ENCODE results near the gene NADSYN1. TPM values are rescaled to one million over a fixed set of nuclear protein-coding genes. Genes with fewer than 3 reads are reported as not detected.

The NADSYN1 gene
- total RNA-seq, 2 experiments from 2014 or later, result 106 to 112 TPM

- Histone ChIP-seq H3K36me3 (ENCODE audit: insufficient read depth, low read length) (peaks cover 22% of the 10 kb centered on the region), H3K4me3 (ENCODE audit: low read length) (no peak overlapping the region), H3K27ac (ENCODE audit: low read depth in 1 of 2, low read length in 2 of 2) (no peak overlapping the region), H3K27me3 (ENCODE audit: control insufficient read depth in 1 of 2, insufficient read depth in 2 of 2, low read length in 2 of 2) (no peaks in the 10 kb centered on the region), H3K4me1 (ENCODE audit: insufficient read depth, low read length) (no peaks in the 10 kb centered on the region), H3K9me3 (ENCODE audit: control insufficient read depth in 1 of 2, insufficient read depth in 1 of 2, low read length in 2 of 2) (no peaks in the 10 kb centered on the region)
- DNase-seq (no peak), ATAC-seq (ENCODE audit: poor library complexity) (no peak)
- POLR2A ChIA-PET, result no interaction called here
- Mint-ChIP-seq H3K4me3 (no peak overlapping the region), H3K27me3 (no peaks in the 10 kb centered on the region), H3K27ac (no peak overlapping the region), H3K9me3 (no peaks in the 10 kb centered on the region), H3K4me1 (ENCODE audit: low read depth) (no peaks in the 10 kb centered on the region), H3K36me3 (ENCODE audit: low read depth) (peaks cover 31% of the 10 kb centered on the region)
- CTCF ChIA-PET, result no interaction called here
- TF ChIP-seq, protein P1, sequence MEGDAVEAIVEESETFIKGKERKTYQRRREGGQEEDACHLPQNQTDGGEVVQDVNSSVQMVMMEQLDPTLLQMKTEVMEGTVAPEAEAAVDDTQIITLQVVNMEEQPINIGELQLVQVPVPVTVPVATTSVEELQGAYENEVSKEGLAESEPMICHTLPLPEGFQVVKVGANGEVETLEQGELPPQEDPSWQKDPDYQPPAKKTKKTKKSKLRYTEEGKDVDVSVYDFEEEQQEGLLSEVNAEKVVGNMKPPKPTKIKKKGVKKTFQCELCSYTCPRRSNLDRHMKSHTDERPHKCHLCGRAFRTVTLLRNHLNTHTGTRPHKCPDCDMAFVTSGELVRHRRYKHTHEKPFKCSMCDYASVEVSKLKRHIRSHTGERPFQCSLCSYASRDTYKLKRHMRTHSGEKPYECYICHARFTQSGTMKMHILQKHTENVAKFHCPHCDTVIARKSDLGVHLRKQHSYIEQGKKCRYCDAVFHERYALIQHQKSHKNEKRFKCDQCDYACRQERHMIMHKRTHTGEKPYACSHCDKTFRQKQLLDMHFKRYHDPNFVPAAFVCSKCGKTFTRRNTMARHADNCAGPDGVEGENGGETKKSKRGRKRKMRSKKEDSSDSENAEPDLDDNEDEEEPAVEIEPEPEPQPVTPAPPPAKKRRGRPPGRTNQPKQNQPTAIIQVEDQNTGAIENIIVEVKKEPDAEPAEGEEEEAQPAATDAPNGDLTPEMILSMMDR (IDR thresholded peaks at IDR 0.05), result no peak
- intact Hi-C loops (cut with DNase I, micrococcal nuclease), result no loop called here
Observed at GRCh38 chr11:71435278-71435951, 17.6 kb upstream of the NADSYN1 start.

GRCh38 chr11:71436861-71437260, 16.1 kb upstream of the NADSYN1 start:
- TF ChIP-seq, protein P1 (IDR thresholded peaks at IDR 0.05), result no peak
- no peaks in the 10 kb centered on the region for H3K4me1 Mint-ChIP-seq (ENCODE audit: low read depth)
- ChIA-PET POLR2A (no interaction called here), CTCF (no interaction called here)
- no peaks in the 10 kb centered on the region for H3K27me3 Mint-ChIP-seq
- intact Hi-C loops (cut with DNase I, micrococcal nuclease), result no loop called here
- Histone ChIP-seq H3K36me3 (ENCODE audit: insufficient read depth, low read length) (peaks cover 31% of the 10 kb centered on the region), H3K27ac (ENCODE audit: low read depth in 1 of 2, low read length in 2 of 2) (no peak overlapping the region), H3K4me3 (ENCODE audit: low read length) (no peak overlapping the region), H3K4me1 (ENCODE audit: insufficient read depth, low read length) (no peaks in the 10 kb centered on the region), H3K9me3 (ENCODE audit: control insufficient read depth in 1 of 2, insufficient read depth in 1 of 2, low read length in 2 of 2) (no peaks in the 10 kb centered on the region), H3K27me3 (ENCODE audit: control insufficient read depth in 1 of 2, insufficient read depth in 2 of 2, low read length in 2 of 2) (no peaks in the 10 kb centered on the region)
- H3K27ac Mint-ChIP-seq, result no peak overlapping the region
- H3K36me3 Mint-ChIP-seq (ENCODE audit: low read depth), result peaks cover 45% of the 10 kb centered on the region
- no peak for DNase-seq
- ATAC-seq (ENCODE audit: poor library complexity), result no peak
- H3K9me3 Mint-ChIP-seq, result no peaks in the 10 kb centered on the region
- H3K4me3 Mint-ChIP-seq, result no peak overlapping the region

- no peaks in the 10 kb centered on the region for H3K27me3 Mint-ChIP-seq
Observed at GRCh38 chr11:71437399-71437798, 15.6 kb upstream of the NADSYN1 start.

More at GRCh38 chr11:71437399-71437798, 15.6 kb upstream of the NADSYN1 start:
- no peaks in the 10 kb centered on the region for H3K9me3 ChIP-seq (ENCODE audit: control insufficient read depth in 1 of 2, insufficient read depth in 1 of 2, low read length in 2 of 2)
- no peak overlapping the region for H3K27ac Mint-ChIP-seq
- H3K36me3 ChIP-seq (ENCODE audit: insufficient read depth, low read length), result peaks cover 36% of the 10 kb centered on the region
- TF ChIP-seq, protein P1 (IDR thresholded peaks at IDR 0.05), result no peak
- no peak overlapping the region for H3K27ac ChIP-seq (ENCODE audit: low read depth in 1 of 2, low read length in 2 of 2)
- H3K4me3 ChIP-seq (ENCODE audit: low read length), result no peak overlapping the region
- POLR2A ChIA-PET, result no interaction called here
- no peaks in the 10 kb centered on the region for H3K4me1 Mint-ChIP-seq (ENCODE audit: low read depth)
- no peaks in the 10 kb centered on the region for H3K4me1 ChIP-seq (ENCODE audit: insufficient read depth, low read length)
- H3K27me3 ChIP-seq (ENCODE audit: control insufficient read depth in 1 of 2, insufficient read depth in 2 of 2, low read length in 2 of 2), result no peaks in the 10 kb centered on the region
- DNase-seq (no peak), ATAC-seq (ENCODE audit: poor library complexity) (no peak)
- CTCF ChIA-PET, result no interaction called here
- intact Hi-C loops (cut with DNase I, micrococcal nuclease), result no loop called here
- no peaks in the 10 kb centered on the region for H3K9me3 Mint-ChIP-seq
- no peak overlapping the region for H3K4me3 Mint-ChIP-seq
- H3K36me3 Mint-ChIP-seq (ENCODE audit: low read depth), result peaks cover 50% of the 10 kb centered on the region

Measured in CD4-positive, alpha-beta T cell (primary cell).